Ovary (tissue), 9 donors: Measurements from ENCODE around the gene NPAS3. TPM values are rescaled to one million over a fixed set of nuclear protein-coding genes. Genes with fewer than 3 reads are reported as not detected.

ENCODE experiments used
- DNase-seq, 5 donors: peaks; one replicate each; pipeline ENCODE4 v3.0.0-alpha.2; 2019 to 2020
- H3K27ac ChIP-seq, 2 donors: fragments of 200-600 bp; one replicate each; pipeline versions ENCODE4 v1.5.1 to v1.8.0; 2019 to 2022
- H3K27me3 ChIP-seq: fragments of 200-600 bp; one replicate; pipeline ENCODE4 v1.8.0; 2022
- H3K36me3 ChIP-seq: fragments of 200-600 bp; sonication (generic); one replicate; pipeline ENCODE4 v1.5.1; 2019
- H3K4me1 ChIP-seq: one replicate; pipeline ENCODE4 v1.8.1; 2013; ENCODE audit warnings: mild to moderate bottlenecking, moderate library complexity; ENCODE audit not compliant: insufficient read depth
- H3K4me3 ChIP-seq: fragments of 200-600 bp; sonication (generic); one replicate; pipeline ENCODE4 v1.5.1; 2017
- H3K9me3 ChIP-seq, 2 donors: fragments of 200-600 bp in 1 of 2; sonication (generic) in 1 of 2; one replicate each; pipeline versions ENCODE4 v1.5.1 to v1.8.1; 2013 to 2019; ENCODE audit warnings: mild to moderate bottlenecking in 1 of 2, moderate library complexity in 1 of 2
- EP300 ChIP-seq: sonication (generic); formaldehyde crosslinking; IDR thresholded peaks from one replicate; pipeline ENCODE4 v1.6.1; 2017; ENCODE audit warnings: antibody characterized with exemption
- POLR2A ChIP-seq: fragments of 450-650 bp; IDR thresholded peaks from one replicate; pipeline ENCODE4 v1.6.1; 2017; ENCODE audit warnings: antibody characterized with exemption, mild to moderate bottlenecking, moderate library complexity
- WGBS, 3 donors: extraction: QIAGEN DNeasy Blood & Tissue Kit in 1 of 3; methylation state at CpG; one replicate each; pipeline versions ENCODE4 v1.1.5 to v1.1.7; 2013 to 2017; 5-methylcytosine and 5-hydroxymethylcytosine counted together
- intact Hi-C, 4 donors: fragments of 100-400 bp; cut with DNase I; formaldehyde crosslinking; loops; one replicate each; pipeline versions ENCODE4 v1.11.0 to v1.15.1; 2022 to 2023
- polyA plus RNA-seq, 2 donors: library from polyadenylated mRNA; stranded (reverse); fragments of 200-250 nt in 1 of 2; fragments of 350-450 nt in 1 of 2; fragmentation: Illumina TruSeq in 1 of 2; extraction: RNeasy Lipid Tissue Mini Kit (QIAGEN cat#74804) in 1 of 2; gene quantifications; one replicate each; pipeline ENCODE4 v1.2.3, GENCODE V29; 2013 to 2014
- total RNA-seq, 7 donors: library from RNA; depleted of rRNA in 2 of 7; stranded (reverse); fragments of >200 nt in 2 of 7; fragmentation: NEBNext Ultra II Directional in 3 of 7; extraction: Animal tissue kit (Norgen Biotek cat#: 25700) in 3 of 7; gene quantifications; one replicate each; pipeline versions ENCODE4 v1.1.0 to v1.2.4, GENCODE V29; 2016 to 2023
- TF ChIP-seq, protein P1 (sequence below), 3 donors: fragments of 450-650 bp in 2 of 3; fragments of 200-600 bp in 1 of 3; IDR thresholded peaks; one replicate each; pipeline versions ENCODE4 v1.5.1 to v1.8.0; 2016 to 2022; ENCODE audit warnings: antibody characterized with exemption in 3 of 3, mild to moderate bottlenecking in 1 of 3
- donor health status: DM: no; HTN: no; CAD: no; lungs with moderate emphysema.
- donor health status: DM: no; HTN: no; CAD: no.
- donor health status: Bipolar disorder and iron deficiency.
- donor health status: DM: yes; HTN: yes; CAD: no.
- donor health status: DM: no; HTN: no; CAD: no.
- donor health status: DM: yes; HTN: yes; CAD: no.

The NPAS3 gene
- total and polyA plus RNA-seq, 9 donors = 1.9 to 15.4 (median 11.4) TPM

DNA sequence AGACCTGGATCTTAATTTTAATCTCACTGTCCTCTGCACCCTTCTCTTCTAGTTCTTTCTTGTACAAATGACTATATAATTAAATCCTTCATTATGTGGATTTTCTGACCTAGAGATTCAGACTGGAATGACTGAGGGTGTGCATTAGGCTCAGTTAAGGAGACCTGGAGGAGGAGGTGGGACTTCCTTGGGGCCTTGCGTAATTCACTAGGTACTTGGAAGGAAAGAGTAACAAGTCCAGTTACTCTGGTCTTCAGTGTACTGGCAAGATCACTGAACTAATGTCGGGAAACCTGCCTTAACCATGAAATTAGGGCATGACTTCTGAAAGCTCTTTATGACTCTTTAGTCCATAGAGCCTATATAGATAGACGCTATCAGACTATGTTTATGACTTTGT is 570.8 kb downstream of the NPAS3 start:
- H3K27me3 ChIP-seq = no peaks in the 10 kb centered on the region
- H3K9me3 ChIP-seq = no peaks in the 10 kb centered on the region
- no peak for DNase-seq
- intact Hi-C loops = no loop called here
- WGBS, 3 donors = 75 to 82% (median 76%) methylated on average over 3 of the region's 3 CpGs
- no peaks in the 10 kb centered on the region for H3K4me1 ChIP-seq
- no peak for TF ChIP-seq EP300
- TF ChIP-seq POLR2A = no peak
- TF ChIP-seq, protein P1, sequence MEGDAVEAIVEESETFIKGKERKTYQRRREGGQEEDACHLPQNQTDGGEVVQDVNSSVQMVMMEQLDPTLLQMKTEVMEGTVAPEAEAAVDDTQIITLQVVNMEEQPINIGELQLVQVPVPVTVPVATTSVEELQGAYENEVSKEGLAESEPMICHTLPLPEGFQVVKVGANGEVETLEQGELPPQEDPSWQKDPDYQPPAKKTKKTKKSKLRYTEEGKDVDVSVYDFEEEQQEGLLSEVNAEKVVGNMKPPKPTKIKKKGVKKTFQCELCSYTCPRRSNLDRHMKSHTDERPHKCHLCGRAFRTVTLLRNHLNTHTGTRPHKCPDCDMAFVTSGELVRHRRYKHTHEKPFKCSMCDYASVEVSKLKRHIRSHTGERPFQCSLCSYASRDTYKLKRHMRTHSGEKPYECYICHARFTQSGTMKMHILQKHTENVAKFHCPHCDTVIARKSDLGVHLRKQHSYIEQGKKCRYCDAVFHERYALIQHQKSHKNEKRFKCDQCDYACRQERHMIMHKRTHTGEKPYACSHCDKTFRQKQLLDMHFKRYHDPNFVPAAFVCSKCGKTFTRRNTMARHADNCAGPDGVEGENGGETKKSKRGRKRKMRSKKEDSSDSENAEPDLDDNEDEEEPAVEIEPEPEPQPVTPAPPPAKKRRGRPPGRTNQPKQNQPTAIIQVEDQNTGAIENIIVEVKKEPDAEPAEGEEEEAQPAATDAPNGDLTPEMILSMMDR (IDR thresholded peaks at IDR 0.05) = no peak
- H3K36me3 ChIP-seq = no peaks in the 10 kb centered on the region
- no peak overlapping the region for H3K4me3 ChIP-seq
- H3K27ac ChIP-seq = no peak overlapping the region

DNA sequence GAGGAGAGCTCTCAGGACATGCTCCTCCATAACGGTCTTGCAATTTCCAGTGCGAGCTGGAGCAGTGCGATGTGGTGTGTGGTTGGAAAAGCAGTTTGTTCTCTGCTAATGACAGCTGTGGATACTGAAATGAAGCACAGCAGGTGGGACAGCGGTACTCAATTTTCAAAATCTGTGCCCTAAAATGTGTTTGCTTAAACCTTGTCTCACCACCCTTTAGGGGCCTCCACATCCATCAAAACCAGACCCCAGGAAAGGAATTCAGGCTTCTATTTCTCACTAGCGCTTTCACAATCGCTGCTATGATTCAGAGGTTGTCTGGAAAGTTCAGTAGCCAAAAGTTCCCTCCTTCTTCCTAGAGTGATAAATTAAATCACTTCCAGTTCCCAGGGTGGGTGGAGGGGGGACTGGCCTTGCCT is 571.4 kb downstream of the NPAS3 start:
- TF ChIP-seq EP300 (no peak), POLR2A (no peak)
- TF ChIP-seq, protein P1 (IDR thresholded peaks at IDR 0.05) = no peak
- Histone ChIP-seq H3K4me3 (no peak overlapping the region), H3K27me3 (no peaks in the 10 kb centered on the region), H3K36me3 (no peaks in the 10 kb centered on the region), H3K9me3 (no peaks in the 10 kb centered on the region), H3K27ac (no peak overlapping the region), H3K4me1 (no peaks in the 10 kb centered on the region)
- intact Hi-C loops = no loop called here
- 17 to 31% (median 22%) methylated on average over 6 of the region's 6 CpGs for WGBS, 3 donors
- DNase-seq = peak in 4 of 5 donors; percentile 14 to 31 (median 29)

DNA sequence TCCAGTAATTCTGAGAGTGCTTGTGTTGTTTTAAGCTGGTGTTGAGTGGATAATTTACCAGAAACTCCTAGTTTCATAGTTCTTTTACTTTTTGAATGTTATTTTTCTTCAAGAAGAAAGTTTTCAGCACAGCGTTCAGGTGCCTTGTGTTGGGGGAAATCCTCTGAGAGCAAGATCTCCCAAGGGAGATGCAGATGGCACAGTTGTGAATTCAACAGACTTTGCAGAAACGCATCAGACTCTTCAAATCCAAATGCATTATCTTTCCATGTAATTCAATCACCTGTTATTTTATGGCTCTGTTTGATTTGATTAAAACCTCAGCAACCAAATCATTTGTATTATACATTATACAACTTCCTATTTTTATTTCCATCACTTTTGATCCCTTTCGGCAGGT is 572.3 kb downstream of the NPAS3 start:
- 95 to 96% (median 95%) methylated on average over 3 of the region's 3 CpGs for WGBS, 3 donors
- no peaks in the 10 kb centered on the region for H3K27me3 ChIP-seq
- TF ChIP-seq POLR2A = no peak
- TF ChIP-seq EP300 = no peak
- TF ChIP-seq, protein P1 (IDR thresholded peaks at IDR 0.05) = no peak
- no peak overlapping the region for H3K4me3 ChIP-seq
- H3K36me3 ChIP-seq = no peaks in the 10 kb centered on the region
- H3K4me1 ChIP-seq = no peaks in the 10 kb centered on the region
- intact Hi-C loops = no loop called here
- H3K27ac ChIP-seq = no peak overlapping the region
- no peaks in the 10 kb centered on the region for H3K9me3 ChIP-seq
- no peak for DNase-seq

DNA sequence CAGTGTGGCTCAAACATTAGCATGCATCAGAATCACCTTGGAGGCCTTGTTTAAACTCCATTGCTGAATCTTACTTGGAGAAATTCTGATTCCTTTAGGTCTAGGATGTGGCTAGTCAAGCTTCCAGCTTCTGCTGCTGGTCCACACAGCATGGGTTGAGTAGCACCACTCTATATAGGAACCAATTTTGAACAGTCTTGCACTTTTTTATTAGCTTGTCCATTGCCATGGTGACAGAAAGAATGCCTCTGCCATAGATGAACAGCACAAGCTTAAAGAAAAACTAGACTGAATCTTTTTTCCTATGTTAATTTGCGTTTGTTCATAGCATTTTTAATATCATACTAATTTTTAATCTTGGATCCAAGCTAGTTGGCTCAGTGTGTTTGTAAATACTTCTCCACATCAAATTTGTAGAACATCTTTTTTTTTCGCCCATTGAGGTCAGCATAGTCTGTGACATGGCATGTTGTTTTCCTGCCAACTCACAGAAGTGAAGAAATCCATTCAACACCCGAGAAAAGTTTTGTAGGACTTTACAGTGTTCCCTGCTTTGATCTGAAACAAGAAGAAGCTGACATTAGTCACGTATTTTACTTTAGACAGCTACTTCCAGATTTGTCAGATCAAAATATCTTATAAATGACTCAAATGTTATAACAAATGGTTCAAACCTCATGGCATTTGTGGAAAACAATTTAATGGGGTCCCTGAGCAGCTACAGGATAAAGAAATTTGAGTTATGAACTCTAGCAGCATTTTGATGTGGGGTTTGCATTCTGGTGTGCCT is 573.4 kb downstream of the NPAS3 start:
- intact Hi-C loops = no loop called here
- Histone ChIP-seq H3K9me3 (no peaks in the 10 kb centered on the region), H3K27me3 (no peaks in the 10 kb centered on the region), H3K4me1 (no peaks in the 10 kb centered on the region), H3K36me3 (no peaks in the 10 kb centered on the region), H3K4me3 (no peak overlapping the region), H3K27ac (no peak overlapping the region)
- DNase-seq = no peak
- no peak for TF ChIP-seq POLR2A
- TF ChIP-seq, protein P1 (IDR thresholded peaks at IDR 0.05) = no peak
- WGBS, 3 donors = 63 to 76% (median 67%) methylated on average over 4 of the region's 4 CpGs
